Bronchial epithelial cell (primary cell): ENCODE results near the gene COL20A1. TPM values are rescaled to one million over a fixed set of nuclear protein-coding genes. Genes with fewer than 3 reads are reported as not detected.

Source experiments
- DNase-seq: peaks from one replicate; pipeline ENCODE4 v3.0.0-alpha.2; 2010; ENCODE audit warnings: low read depth
- FAIRE-seq: peaks from 2 replicates; lab custom pipeline; 2011; peaks lifted over from hg19 to GRCh38; lab: Jason Lieb, UNC
- H3K27me3 ChIP-seq: 2 replicates; pipeline ENCODE4 v1.5.1; 2011; ENCODE audit warnings: low read length; ENCODE audit not compliant: control insufficient read depth, insufficient read depth
- H3K36me3 ChIP-seq: 2 replicates; pipeline ENCODE4 v1.5.1; 2011; ENCODE audit warnings: low read length; ENCODE audit not compliant: control insufficient read depth, insufficient read depth
- H3K4me3 ChIP-seq: 2 replicates; pipeline ENCODE4 v1.5.1; 2011; ENCODE audit warnings: mild to moderate bottlenecking, low read depth, low read length, control low read depth
- total RNA-seq: library from RNA; depleted of rRNA; stranded (reverse); fragments of >200 nt; gene quantifications from 2 replicates; pipeline ENCODE4 v1.2.1, GENCODE V29; 2014
- TF ChIP-seq, protein P1 (sequence below): IDR thresholded peaks from 2 replicates; pipeline ENCODE4 v1.5.1; 2011; ENCODE audit warnings: mild to moderate bottlenecking, moderate library complexity, low read length, control low read depth, inconsistent platforms; ENCODE audit not compliant: insufficient read depth, severe bottlenecking

COL20A1 gene
- total RNA-seq, 1 donor from 2014 or later, result not detected

DNA sequence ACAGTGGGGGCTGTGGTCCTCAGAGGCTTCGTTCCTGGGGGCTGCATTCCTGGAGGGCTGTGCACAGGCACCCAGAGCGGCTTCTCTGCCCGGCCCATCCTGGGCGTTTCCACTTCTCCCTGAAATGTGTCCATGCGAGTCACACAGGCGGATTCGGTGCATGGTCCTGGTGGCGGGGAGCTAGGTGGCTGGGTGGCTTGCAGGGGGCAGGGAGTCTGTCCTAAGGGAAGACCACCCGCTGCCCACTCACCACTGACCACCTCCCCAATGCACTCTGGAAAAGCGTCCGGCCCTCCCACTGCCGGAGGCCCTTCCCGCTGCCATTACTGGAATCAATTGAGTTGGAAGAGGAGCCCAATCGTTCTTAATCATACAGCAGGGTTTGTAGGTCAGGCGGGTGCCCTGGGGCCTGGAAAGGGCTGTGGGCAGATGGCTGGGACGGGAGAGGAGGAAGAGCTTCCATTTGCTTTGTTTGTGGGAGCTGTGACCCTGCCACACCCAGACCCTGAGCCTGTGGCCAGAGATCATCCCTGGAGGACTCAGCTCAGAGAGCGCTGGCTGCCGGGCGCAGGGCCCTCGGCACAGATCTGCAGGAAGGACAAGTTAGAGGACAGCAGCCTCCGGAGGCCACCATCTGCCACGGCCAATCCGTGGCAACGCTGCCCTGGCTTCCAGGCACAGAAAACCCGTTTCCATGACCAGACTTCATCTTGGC lies 61.8 kb downstream of the COL20A1 start:
- H3K27me3 ChIP-seq, result no peaks in the 10 kb centered on the region
- TF ChIP-seq, protein P1, sequence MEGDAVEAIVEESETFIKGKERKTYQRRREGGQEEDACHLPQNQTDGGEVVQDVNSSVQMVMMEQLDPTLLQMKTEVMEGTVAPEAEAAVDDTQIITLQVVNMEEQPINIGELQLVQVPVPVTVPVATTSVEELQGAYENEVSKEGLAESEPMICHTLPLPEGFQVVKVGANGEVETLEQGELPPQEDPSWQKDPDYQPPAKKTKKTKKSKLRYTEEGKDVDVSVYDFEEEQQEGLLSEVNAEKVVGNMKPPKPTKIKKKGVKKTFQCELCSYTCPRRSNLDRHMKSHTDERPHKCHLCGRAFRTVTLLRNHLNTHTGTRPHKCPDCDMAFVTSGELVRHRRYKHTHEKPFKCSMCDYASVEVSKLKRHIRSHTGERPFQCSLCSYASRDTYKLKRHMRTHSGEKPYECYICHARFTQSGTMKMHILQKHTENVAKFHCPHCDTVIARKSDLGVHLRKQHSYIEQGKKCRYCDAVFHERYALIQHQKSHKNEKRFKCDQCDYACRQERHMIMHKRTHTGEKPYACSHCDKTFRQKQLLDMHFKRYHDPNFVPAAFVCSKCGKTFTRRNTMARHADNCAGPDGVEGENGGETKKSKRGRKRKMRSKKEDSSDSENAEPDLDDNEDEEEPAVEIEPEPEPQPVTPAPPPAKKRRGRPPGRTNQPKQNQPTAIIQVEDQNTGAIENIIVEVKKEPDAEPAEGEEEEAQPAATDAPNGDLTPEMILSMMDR, result no peak
- FAIRE-seq (no peak), DNase-seq (no peak)
- no peaks in the 10 kb centered on the region for H3K36me3 ChIP-seq
- no peak overlapping the region for H3K4me3 ChIP-seq

DNA sequence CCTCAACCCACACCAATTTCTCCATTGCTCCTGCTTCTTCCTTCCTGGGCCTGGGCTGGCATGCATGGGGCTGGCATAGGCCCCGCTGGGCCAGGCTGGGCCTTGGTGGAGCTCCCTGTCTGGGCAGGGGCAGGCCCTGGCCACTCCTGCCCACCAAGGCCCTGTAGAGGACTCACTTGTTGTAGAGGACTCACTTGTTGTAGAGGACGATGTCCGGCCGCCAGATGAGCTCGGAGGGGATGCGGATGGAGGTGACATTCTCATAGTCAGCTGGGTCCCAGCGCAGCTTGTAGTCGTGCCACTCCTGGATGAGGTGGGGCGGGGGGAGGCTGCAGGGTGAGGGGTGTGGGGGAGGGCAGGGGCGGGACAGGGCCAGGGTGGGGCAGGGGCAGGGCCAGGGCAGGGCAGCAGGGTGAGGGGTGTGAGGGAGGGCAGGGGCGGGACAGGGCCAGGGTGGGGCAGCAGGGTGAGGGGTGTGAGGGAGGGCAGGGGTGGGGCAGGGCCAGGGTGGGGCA lies 62.9 kb downstream of the COL20A1 start:
- Histone ChIP-seq H3K4me3 (no peak overlapping the region), H3K36me3 (no peaks in the 10 kb centered on the region), H3K27me3 (no peaks in the 10 kb centered on the region)
- TF ChIP-seq, protein P1, result no peak
- FAIRE-seq (no peak), DNase-seq (no peak)

DNA sequence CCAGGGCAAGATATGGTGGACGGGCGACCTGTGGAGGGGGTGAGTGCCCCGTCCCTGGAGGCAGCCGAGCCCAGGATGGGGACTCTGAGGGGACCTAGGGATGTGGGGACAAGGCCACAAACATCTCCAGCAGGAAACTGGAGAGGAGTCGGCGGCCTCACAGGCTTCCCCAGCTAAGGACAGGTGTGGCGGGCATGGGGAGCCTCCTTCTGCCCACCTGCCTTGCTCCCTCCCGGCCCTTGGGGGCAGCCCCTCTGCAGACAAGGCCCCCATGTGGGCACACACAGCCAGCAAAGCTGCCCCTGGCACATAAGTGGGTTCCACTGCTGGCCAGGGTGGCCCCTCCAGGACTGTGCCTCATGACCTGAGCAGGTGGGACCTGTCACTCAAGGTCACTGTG lies 63.5 kb downstream of the COL20A1 start:
- TF ChIP-seq, protein P1, result no peak
- no peak for DNase-seq
- FAIRE-seq, result no peak
- Histone ChIP-seq H3K36me3 (no peaks in the 10 kb centered on the region), H3K4me3 (no peak overlapping the region), H3K27me3 (peaks cover 2% of the 10 kb centered on the region)

DNA sequence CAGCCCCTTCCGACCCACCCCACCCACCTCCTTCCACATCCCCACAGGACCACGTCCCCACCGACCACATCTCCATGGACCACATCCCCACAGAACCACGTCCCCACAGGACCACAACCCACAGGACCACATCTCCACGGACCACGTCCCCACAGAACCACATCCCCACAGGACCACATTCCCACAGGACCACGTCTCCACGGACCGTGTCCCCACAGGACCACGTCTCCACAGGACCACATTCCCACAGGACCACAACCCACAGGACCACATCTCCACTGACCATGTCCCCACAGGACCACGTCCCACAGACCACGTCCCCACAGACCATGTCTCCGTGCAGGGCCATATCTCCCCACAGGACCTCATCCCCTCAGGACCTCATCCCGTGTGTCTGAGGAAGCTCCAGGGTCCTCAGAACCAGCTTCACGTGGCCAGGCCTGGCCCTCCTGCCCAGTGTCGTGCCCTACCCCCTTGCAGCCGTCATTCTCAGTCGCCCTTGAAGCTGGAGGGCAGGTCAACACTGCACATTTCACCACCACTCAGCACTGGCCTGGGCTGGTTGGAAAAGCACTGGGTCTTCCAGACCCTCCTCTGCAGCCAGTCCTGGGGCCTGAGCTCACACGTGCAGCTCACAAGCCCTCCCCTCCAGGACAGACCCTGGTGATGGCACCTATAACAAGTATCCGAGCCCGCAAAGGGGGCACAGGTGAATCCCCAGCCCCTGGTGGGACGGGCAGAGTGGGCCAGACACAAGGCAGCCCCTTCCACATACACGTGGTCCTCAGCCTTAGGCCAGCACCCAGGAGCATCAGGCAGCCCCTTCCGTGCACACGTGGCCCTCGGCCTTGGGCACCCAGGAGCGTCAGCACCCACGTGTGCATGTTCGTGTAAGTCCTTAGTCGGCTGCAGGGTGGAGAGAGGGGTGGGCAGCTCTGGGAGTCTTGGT lies 64.2 kb downstream of the COL20A1 start:
- Histone ChIP-seq H3K27me3 (peaks cover 3% of the 10 kb centered on the region), H3K4me3 (no peak overlapping the region), H3K36me3 (no peaks in the 10 kb centered on the region)
- DNase-seq (no peak), FAIRE-seq (no peak)
- TF ChIP-seq, protein P1, result no peak

DNA sequence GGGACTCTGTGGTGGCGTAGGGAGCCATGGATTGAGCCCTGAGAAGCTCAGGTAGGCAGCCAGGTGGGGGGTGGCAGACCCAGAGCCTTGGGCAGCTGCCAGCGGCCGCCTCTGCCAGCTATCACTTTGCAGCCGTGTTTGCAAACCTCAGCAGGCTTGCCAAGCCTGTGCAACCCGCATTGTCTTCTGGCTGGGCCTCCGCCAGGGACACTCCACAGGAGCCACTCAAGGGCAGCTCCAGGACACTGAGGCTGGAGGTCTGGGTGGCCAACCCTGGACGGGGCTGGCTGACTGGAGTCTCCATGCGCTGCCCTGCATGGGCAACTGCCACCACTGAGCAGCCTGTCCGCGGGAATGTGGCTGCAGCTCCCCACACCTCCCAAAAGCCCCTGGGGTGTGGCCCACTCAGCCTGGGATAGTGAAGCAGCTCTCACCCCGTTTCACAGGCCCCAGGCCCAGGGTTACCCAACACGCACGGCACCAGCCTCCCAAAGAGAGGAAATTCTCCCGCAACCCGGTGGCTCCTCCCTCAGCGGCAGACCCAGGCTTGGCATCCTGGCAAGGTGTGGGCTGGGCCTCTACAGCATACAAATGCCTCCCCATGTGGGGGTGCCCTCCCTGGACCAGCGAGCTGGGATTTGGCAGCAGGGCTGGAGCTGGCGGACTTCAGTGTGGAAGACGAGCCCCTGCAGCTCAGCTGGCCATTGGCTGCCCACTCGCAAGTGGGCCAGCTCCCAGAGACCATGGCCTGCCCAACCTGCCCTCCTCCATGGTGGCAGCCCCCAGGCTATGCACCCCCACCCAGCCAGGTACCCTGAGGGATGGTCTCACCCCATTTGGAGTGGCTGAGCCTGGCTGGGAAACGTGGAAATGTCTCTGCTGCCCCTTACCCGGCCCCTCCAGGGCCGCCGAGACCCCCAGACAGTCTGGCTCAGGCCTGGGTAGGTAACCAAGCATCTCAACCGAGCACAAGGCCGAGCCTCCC lies 65.2 kb downstream of the COL20A1 start:
- Histone ChIP-seq H3K4me3 (no peak overlapping the region), H3K36me3 (no peaks in the 10 kb centered on the region), H3K27me3 (peaks cover 8% of the 10 kb centered on the region)
- DNase-seq, result no peak
- TF ChIP-seq, protein P1, result no peak
- no peak for FAIRE-seq
